GM21447 (cell line): ENCODE data around the gene TUBGCP2.
A peak's percentile ranks its signal among the peaks of the same experiment; 100 is the strongest.

Experiments
- ATAC-seq: cut with Tn5 transposase; IDR thresholded peaks from one replicate; pipeline ENCODE4 v1.9.1; 2021; ENCODE audit not compliant: unreplicated experiment

Gene TUBGCP2, protein sequence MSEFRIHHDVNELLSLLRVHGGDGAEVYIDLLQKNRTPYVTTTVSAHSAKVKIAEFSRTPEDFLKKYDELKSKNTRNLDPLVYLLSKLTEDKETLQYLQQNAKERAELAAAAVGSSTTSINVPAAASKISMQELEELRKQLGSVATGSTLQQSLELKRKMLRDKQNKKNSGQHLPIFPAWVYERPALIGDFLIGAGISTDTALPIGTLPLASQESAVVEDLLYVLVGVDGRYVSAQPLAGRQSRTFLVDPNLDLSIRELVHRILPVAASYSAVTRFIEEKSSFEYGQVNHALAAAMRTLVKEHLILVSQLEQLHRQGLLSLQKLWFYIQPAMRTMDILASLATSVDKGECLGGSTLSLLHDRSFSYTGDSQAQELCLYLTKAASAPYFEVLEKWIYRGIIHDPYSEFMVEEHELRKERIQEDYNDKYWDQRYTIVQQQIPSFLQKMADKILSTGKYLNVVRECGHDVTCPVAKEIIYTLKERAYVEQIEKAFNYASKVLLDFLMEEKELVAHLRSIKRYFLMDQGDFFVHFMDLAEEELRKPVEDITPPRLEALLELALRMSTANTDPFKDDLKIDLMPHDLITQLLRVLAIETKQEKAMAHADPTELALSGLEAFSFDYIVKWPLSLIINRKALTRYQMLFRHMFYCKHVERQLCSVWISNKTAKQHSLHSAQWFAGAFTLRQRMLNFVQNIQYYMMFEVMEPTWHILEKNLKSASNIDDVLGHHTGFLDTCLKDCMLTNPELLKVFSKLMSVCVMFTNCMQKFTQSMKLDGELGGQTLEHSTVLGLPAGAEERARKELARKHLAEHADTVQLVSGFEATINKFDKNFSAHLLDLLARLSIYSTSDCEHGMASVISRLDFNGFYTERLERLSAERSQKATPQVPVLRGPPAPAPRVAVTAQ

DNA sequence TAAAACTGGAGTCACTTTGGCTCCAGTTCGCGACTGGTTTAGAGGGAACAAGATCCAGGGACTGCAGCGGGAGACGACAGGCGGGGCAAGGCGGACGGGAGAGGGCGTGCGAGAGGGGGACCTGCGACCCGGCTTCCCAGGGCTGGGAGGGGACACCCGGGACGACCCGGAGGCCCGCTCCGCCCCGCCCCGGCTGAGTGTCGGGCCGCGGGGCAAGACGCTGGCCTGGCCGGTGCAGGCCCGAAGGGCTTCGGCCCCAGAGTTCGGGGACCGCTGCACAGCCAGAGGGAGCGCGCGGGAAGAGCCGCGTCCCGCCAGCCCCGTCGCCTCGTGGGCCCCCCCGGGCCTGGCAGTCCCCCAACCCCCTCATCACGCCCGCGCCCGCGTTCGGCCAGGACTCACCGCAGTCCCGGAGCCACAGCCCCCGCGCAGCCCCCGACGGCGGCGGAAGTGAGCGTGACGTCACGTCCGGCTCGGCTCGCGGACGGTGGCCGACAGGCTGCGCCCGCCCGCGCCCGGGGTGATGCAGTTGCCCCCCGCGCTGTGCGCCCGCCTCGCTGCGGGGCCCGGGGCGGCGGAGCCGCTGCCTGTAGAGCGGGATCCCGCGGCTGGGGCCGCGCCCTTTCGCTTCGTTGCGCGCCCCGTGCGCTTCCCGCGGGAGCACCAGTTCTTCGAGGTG, at the start of gene TUBGCP2, which contains the start of gene ZNF511:
TSS of gene TUBGCP2 (minus strand) at position 452 of the 679 bp plus-strand sequence. CDS start 5,931 bp downstream, outside the sequence.
TSS of gene ZNF511 (plus strand) at position 494 of the 679 bp plus-strand sequence. CDS start at position 524, 30 bp downstream.
- peak; percentile 71 for ATAC-seq

DNA sequence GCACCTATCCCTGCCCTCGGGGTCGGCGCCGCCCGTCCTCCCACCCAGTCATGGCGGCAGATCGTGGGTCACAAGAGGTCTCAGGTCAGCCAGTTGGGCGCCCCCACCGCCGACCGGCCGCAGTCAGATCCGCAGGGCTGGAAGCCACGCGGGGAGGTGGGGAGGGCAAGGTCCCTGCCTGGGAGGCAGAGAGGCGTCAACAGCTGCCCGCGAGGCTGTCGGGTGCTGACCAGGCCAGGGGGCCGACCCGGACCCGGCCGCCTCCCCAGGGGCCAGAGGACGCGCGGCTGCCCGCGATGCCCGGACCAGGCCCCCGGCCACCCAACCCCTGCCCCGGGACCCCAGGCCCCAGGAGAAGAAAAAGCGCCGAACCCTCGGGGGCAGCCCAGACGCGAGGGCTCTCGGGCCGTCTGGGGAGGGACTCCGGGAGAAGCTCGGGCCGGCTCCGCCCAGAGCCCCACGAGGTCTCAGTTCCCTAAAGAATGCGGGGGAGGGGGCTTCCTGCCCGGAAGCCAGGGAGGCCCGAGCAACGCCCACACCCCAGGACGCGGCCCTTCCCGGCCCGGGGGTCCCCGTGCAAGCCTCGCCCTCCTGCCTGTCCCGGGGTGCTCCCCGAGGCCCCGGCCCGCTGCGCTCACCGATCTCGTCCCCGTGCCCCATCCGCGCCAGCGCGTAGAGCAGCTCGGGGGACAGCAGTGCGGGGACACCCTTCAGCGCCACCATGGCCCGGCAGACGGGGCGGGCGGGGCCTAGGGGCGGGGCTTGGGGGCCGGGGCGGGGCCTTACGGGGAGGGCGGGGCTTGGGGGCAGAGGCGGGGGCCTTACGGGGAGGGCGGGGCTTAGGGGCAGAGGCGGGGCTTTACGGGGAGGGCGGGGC, 48.9 kb upstream of the TUBGCP2 start, which contains the start of gene FUOM:
TSS of gene FUOM (minus strand) at position 735 of the 877 bp plus-strand sequence. CDS start at position 723, 12 bp downstream.
- peak; percentile 62 for ATAC-seq

DNA sequence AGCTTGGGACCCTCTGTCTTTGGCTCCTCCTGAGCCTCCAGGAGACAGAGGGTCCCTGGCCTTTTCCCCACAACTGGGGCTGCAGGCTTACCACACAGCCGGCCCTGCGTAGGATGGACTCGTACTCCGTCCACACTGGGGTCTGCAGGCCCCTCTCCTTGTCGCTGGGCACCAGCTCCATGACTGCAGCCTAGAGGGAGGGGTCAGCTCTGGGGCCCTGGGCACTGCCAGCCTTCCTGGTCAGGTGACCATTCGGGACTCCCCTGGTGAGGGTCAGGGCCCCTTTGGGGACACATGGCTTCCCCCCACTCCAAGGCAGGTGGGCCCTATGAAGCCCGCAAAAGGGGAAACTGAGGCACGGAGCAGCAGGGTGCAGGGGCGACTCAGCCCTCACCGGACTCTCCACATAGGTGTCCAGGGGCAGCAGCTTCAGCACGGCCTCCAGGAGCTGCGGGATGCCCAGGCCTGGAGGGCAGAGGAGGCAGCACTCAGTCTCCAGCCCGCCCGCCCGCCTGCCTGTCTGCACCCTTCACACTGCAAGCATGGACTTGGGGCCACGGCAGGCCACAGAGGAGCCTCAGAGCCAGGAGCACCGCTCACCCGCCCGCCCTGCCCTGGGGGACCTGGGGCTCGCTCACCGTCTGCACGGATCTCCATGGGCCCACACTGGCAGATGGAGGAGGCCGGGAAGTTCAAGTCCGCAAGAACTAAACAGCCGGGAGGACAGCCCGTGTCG, 48.0 kb upstream of the TUBGCP2 start:
- no peak for ATAC-seq

DNA sequence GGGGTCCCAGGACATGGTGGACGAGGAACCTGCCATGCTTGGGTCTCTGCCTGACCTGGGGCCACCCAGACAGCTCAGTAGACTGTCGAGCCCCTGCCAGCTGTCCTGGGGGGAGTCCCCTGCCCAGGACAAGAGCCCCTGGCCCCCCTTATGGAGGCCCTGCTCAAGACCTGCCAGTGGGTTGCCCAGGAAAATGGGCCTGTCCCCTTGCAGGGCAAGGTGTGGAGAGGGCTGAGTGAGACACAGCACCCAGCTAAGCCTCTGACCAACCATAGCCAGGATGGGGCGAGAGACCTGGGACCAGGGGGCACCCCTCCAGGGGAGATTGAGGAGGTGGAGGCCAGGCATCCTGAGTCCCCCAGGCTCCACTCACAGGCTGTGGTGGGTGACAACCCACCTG, 47.3 kb upstream of the TUBGCP2 start:
- no peak for ATAC-seq

DNA sequence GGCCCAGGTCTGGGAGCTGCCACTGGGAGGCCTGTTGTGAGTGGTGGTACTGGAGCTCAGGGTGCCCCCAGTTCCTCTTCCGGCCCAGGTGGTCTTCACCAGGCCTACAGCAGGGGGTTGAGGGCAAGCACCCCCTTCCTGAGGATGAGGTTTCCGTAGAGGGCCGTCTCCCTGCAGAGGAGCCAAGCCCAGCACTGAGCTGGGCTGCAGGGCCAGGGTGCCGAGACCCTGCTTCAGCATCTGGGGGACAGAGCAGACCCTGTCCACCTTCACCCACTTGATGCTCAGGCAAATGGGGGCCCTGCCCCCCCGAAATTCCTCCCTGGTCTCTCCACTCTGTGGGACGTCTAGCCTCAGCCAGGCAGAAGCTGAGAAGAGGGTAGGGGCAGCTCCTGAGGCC, 46.6 kb upstream of the TUBGCP2 start:
- no peak for ATAC-seq

DNA sequence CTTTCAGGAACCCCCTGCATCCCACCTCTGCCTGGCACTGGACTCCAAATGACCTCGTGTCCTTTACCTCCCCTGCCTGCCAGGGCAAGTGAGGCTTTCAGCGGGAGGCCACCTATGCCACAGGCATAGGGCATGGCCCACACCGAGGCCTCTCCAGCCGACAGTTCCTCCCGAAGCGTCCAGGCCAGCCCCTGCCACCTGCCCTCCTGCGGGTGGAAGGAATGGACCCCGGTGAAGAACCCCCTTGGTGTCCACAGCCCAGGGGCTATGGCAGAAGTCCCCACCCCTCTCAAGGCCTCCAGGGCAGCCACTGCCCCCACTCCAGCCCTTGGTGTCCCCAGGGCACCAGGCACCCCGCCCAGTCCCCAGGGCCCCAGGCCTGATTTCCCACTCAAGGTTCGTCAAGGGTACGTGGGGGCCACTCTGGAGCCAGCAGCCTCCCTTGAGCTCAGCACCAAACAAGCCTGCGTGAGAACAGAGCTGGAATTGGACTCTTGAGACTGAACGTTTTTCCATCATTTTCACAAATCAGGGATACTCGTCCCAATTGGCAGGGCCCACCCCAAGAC, 46.1 kb upstream of the TUBGCP2 start:
- ATAC-seq, result no peak

DNA sequence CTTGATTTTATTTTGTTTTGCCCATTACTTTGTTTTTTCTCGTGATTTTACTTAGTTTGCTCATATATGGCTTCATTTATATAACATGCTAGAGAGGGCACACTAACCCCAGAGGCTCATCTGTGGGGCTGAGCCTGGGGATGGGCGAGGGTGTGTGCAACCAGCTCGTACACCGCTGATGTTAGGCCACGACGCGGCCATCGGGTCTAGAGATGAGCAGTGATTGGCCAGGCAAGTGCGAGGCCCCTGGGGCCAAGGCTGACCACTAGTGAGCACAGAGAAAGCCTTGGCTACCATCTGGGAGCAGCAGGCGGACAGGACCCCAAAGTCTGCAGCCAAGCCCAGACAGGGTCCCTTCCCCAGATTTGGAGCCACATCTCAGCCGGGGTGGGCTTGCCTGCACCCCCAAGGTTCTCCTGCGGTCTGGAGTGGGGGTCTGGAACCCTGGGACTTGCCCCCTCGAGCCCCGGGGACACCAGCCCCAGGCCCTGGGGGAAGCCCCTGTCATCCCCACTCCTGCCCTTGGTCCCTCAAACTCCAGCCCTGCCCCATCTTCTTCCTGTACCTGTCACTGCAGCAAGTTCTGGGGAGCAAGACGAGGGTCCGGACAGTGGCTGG, 45.4 kb upstream of the TUBGCP2 start:
- ATAC-seq, result no peak

DNA sequence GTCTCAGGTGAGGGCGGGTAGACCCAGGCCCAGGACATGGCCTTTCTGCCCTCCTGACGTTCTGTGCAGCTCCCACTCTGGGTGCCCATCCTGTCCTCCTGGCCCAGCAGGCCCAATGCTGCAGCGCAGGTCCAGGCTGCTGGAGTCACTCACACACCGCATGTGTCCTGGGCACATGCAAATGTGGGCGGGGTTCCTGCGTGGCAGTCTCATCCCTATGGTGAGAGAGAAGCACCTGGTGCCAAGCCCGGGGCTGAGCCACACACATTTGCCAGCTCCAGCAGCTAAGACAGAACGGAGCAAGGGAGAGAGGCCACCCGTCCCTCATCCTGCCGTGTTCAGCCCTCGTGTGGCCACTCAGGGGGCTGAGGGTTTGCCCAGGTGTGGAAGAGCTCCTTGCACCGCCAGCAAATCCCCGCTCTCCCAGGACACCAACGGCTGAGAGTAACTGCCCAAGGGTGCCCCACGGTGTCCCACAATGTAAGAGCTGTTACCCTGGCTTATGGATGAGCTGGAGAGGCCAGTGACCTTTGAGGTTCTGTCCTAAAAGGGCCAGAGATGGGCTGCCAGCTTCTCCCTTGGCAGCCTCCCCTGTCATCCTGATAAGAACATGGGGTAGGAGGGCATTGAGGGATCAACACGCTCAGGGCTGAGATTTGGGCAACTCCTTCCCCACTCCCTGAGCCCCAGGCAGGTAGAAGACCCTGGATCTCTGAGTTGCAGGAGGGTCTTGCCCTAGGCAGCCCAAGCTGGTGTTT, 44.7 kb upstream of the TUBGCP2 start:
- no peak for ATAC-seq

DNA sequence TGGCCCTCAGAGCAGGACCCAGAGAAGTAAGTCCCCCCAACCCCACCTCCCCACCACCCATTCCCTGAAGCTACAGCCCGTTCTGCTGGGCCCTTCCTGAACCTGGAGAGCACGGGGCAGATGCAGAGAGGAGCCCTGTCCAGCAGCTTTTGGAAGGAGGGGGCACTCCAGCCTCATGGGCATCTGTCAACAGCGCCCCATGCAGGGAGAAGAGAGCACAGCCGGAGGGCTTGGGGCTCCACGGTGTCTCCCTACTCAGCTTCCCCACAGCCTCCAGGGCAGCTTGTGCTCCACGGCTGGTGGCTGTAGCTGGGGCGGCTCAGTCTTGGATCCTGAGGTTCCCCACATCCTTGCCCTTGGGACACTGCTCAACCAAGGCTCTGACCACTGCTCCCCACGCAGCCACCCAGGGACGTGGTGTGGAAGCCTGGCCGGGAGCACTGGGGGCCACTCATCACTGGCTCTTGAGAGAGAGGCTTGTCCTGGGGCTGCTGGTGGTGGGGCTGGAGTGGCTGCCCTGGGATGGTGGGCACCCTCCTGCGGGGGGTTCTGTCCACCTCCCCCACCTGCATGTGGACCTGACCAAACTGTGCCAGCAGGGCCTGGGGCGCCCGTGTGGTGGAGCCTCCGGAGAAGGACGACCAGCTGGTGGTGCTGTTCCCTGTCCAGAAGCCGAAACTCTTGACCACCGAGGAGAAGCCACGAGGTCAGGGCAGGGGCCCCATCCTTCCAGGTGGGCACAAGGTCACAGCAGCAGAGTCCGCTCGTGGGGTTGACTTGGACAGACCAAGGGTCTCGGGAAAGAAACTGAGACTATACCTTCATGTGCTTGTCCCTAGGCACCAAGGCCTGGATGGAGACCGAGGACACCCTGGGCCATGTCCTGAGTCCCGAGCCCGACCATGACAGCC, 43.0 kb upstream of the TUBGCP2 start:
- no peak for ATAC-seq

DNA sequence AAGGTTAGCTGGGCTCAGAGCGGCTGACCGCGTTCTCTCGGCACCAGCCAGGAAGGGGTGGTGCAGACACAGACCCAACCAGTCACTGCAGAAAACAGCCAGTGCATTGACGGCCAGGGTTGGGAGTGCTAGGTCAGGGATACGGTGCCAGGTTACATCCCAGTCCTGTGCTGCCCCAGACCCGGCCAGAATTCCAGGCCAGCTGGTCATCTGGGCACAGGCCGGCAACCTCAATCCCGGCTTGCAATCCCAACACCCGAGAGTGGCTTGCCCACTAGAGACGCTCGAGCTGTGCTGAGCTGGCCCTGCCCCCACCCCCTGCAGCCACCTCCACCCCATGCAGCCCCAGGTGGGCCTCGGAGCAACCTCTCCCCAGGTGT, 42.3 kb upstream of the TUBGCP2 start:
- ATAC-seq, result no peak

DNA sequence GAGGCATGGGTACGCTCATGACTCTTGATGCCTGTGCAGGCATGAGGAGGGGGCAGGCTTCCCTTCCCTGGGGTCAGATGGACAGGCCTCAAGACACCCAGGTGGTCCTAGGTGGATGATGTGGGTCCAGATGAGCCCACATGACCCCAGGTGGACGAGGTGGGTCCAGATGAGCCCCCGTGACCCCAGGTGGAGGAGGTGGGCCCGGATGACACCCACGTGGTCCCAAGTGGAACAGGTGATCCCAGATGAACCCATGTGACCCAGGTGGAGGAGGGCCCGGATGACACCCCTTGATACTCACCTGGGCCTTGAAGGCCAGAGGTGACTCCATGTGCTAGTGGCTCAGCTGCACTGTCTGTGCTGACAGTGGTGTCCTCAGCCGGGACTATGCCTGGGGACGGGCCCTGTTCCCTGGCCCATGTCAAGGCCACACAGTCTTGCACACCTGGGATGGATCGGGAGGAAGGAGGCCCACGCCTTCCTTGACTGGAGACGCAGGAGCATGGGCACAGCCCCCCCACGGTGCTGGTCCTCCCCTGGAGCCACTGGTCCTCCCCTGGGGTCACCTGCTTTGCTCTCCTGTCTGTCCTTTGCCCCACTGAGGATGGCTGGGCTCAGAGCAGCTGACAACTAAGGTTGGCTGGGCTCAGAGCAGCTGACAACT, 41.7 kb upstream of the TUBGCP2 start:
- no peak for ATAC-seq

DNA sequence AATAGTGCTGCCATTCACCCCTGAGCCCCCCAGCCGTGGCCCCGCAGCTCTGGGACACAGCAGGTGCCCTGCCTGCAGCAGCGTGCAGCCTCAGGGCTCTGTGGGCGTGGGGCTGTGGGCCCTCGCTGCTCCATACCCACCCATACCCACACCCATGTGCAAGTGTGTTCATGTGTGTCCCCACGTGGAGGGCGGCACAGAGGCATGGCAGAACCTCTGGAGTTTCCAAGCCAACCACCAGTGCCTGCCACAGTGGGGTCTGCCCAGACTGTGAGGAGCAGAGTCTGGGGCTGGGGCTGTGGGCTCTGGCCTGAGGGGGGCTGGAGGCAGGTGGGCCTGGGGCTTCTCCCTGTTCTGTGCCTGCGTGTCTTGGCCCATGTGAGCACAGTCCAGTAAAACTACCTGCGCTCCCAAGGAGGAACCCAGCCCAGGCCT, 40.9 kb upstream of the TUBGCP2 start:
- ATAC-seq, result no peak

DNA sequence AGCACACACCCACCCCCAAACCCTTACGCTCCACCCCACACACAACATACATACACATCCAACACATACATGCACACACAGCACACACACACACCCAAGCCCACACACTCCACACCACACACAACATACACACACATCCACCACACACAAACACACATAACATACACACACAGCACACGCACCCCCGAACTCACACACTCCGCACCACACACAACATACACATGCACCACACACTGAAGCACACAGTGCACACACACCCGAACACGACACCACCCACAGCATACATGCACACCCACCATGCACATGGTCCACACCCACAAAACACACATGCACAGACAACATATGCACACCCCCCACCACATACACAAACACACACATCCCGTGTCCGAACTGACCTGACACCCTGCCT, 40.5 kb upstream of the TUBGCP2 start:
- no peak for ATAC-seq

DNA sequence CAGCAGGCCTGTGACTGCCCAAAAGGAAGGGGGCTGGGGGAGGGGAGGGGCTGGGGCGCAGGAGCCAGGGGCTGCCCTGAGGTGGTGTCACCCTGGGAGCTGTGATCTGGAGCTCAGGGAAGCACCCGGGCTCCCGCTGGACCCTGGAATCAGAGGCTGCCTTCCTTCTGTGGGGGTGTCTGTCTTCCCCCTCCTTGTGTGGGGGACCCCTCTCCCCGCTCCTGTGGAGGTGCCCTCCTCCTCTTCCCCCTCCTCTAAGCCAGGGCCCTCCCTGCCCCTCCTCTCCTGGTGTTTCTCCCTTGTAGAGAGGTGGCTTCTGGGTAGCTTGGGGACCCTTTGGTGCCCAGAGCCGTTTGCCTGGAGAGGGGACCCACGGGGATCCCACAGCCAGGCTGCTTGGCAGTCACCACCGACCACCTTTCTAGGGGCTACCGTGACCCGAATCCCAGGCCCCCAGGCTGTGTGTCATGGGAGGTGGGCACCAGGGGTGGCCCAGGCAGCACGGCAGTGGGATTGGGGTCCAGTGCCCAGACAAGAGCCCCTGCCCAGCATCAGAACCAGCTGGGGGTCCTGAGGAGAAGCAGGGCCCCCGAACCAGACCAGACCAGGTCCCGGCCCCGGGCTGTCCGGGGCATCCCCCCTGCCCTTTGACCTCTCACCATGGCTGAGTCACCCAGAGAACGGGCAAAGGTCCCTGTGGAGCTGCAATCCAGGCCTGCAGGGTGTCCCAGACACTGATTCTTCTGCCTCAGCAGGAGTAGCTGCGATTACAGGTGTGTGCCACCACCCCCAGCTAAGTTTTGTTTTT, 39.2 kb upstream of the TUBGCP2 start:
- ATAC-seq, result no peak

DNA sequence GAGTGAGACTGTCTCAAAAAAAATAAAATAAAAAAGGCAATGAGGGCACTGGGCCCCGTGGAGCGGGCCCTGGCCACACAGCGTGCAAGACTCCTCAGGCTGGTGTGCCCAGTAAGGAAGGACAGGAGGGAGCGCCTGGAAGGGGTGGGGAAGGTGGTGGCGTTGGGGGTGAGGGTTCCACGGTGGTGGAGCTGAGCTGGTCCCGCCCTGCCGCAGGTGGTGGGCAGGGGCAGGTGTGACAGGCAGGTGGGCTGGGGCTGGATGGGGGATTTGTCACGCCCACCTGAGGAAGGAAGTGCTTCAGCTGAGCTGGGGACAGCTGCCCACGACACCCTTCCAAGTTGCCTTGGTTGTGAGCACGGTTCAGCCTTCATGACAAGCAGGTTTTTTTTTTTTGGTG, 37.7 kb upstream of the TUBGCP2 start:
- ATAC-seq, result no peak

DNA sequence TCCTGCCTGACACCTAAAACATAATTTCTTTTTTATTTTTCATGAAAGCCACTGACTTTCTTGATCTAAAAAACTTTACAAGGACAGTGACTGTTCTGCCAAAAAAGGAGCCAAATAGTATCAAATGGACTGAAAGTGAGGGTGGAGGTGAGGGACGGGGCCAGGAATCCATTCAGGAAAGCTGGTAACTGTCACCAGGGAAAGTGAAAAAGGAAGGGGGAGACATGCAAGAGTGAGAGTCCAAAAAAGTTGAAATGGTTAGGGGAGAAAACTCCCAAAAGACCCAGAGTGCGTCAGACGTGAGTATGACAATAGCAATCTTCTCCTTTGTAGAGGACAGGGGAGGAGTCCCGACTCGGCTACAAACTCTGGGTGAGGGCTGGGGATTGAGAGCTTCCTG, 35.6 kb upstream of the TUBGCP2 start:
- ATAC-seq, result no peak
